ENCODE data around the gene OR5B12.
A peak's percentile ranks its signal among the peaks of the same experiment; 100 is the strongest.
"Not testable (repeated sequence)": the region's sequence is repeated elsewhere in the genome, so short reads cannot be mapped to it uniquely, and the experiment has no call there.

The OR5B12 gene

DNA sequence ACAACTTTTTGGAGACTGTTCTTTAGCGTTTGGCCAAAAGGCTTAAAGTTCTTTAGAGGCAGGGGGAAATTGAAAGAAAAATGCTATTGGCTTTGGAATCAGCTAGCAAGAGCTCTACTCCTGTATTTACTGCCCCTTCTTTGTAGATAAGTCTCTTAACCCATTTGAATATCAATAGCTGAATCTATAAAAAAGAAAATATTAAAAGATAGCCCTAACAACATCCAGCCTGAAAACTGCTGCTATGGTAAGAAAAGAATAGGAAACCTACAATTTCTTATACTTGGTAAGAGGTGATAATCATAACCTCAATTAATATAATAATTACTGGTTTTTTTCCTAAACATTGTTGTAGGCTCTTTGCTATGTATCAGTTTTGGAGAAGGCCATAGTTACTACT, at the start of gene OR5B12:
TSS of gene OR5B12 (minus strand) at position 101 of the 400 bp plus-strand sequence. CDS start 2,085 bp downstream, outside the sequence.
- no peak for DNase-seq

DNA sequence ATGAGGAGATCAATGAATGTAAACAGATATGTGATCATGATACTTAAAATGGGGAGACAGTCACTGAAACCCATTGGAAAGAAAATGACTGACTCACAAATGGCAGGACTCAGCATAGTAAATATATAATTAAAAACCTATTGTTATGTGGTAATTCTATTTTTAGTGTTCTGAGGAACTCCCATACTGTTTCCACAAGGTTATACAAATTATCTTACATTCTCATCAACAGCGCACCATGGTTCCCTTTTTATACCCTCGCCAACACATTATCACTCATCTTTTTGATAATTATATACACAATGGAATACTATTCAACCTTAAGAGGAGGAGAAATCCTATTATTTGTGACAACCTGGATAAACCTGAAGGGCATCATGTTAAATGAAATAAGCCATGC, 48.8 kb upstream of the OR5B12 start:
- DNase-seq = no peak

GRCh38 chr11:58487170-58487569, 45.1 kb upstream of the OR5B12 start:
- DNase-seq = no peak

DNA sequence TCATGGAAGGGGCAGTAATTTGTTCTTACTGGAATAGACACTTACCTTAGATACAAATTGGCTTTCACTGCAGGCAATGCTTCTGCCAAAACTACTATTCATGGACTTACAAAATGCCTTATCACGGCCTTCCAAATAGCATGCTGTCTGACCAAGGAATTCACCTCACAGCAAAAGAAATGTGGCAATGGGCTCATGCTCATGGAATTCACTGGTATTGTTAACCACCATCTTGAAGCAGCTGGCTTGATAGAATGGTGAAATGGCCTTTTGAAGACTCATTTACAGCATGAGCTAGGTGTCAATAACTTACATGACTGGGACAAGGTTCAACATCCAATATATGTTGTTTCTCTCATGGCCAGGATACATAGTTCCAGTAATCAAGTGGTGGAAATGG, 43.9 kb upstream of the OR5B12 start:
- DNase-seq = no peak

DNA sequence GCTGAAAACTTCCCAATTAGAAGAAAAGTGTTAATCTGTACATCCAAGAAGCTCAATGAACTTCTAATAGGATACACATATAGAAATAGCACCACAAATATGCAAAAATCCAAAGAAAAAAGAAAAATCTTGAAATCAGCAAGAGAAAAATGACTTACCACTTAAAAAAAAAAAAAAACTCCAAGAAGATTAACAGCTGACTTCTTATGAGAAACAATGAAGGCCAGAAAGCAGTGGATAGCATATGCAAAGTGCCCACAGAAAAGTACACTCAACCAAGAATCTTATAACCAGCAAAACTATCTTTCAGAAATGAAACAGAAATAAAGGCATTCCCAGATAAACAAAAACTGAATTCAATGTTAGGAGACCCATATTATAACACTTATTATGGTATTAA, 29.9 kb upstream of the OR5B12 start:
- DNase-seq = no peak

DNA sequence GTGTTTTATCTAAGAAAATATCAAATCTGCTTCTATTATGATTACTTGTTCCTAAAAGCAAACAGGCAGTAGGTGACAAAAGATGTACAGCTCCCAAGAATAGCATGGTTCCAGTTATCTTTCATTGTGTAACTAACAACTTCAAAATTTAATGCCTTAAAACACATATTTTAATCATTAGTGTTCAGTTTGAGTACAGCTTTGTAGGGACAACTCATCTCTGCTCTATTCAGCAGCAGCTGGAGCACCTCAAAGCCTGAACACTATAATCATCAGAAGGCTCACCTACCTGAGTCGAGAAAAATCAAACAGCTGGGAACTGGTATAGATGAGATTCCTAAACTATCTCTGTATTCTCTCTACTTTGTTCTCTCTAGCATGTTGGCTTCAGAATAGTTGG, 24.3 kb upstream of the OR5B12 start:
- no peak for DNase-seq

DNA sequence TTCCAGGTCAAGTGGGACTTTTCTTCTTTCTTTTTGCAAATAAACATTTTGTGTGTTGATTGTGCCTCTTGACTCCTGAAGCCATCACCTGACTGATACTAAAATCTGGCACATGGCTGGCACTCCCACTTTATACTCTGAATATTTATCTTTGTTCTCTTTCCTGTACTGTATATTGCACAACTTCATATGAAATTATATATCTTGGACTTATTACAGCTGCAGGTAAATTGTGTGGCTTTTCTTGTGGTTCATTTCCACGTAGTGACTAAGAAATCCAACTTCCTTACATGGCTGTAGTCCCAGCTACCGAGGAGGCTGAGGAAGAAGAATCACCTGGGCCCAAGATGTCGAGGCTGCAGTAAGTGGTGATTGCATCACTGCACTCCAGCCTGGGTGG, 23.7 kb upstream of the OR5B12 start:
- DNase-seq = no peak

- no peak for DNase-seq
Observed at GRCh38 chr11:58451585-58451984, 9.5 kb upstream of the OR5B12 start.

GRCh38 chr11:58446294-58446693, 4.3 kb upstream of the OR5B12 start:
- no peak for DNase-seq

DNA sequence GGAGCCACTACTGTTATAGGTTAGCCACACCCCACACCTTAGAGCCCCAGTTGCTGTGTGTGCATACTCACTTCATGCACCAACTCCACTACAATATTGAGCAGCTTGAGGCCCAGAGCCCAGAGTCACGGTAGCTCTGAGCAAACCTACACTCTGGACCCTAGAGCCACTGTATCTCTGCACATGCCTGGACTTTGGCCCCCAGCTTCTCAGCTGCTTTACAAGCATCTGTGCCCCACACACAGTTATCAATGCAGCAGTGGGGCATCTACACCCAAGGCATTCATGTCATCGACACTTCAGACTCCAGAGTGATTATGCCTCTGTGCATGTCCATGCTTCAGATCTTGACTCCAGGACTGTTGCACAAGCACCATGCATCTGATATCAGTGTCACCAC, 2.3 kb upstream of the OR5B12 start:
- DNase-seq = no peak

- no peak for DNase-seq
Observed at GRCh38 chr11:58438486-58438885, 3.5 kb downstream of the OR5B12 start.

- no peak for DNase-seq
Observed at GRCh38 chr11:58434217-58434616, 7.8 kb downstream of the OR5B12 start.

- DNase-seq = no peak
Observed at GRCh38 chr11:58433638-58434203, 8.3 kb downstream of the OR5B12 start.

- no peak for DNase-seq
Observed at GRCh38 chr11:58429273-58429672, 12.8 kb downstream of the OR5B12 start.

GRCh38 chr11:58428021-58428420, 14.0 kb downstream of the OR5B12 start, which contains the start of gene OR5B2:
TSS of gene OR5B2 (minus strand) at chr11:58428121. CDS start at chr11:58423261, 4,860 bp downstream.
- DNase-seq = no peak

- DNase-seq = no peak
Observed at GRCh38 chr11:58406774-58407173, 35.3 kb downstream of the OR5B12 start, which contains the start of gene OR5B3. TSS of gene OR5B3 (minus strand) at chr11:58406874. CDS start at chr11:58403409, 3,465 bp downstream.

DNA sequence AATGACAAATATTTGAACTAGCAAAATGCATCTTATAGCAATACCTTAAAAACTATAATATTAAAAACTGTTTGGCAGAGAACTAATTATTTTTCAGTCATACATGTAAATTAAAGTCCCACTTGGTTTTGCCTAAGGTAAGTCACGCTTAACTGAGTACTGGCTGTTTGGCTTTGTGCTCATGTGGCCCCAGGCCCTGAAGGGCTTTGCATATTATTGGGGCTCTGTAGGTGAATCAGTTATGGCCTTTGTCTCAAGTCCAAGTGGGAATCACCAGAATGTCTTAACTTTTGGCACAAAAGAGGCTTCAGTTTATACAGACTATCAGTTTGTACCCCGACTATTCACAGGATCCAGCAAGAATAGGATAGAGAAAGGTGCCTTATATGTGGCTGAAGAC, 42.4 kb downstream of the OR5B12 start:
- not testable (repeated sequence) for DNase-seq

- peak; percentile 9 for DNase-seq
Observed at GRCh38 chr11:58395581-58395980, 46.5 kb downstream of the OR5B12 start.

DNA sequence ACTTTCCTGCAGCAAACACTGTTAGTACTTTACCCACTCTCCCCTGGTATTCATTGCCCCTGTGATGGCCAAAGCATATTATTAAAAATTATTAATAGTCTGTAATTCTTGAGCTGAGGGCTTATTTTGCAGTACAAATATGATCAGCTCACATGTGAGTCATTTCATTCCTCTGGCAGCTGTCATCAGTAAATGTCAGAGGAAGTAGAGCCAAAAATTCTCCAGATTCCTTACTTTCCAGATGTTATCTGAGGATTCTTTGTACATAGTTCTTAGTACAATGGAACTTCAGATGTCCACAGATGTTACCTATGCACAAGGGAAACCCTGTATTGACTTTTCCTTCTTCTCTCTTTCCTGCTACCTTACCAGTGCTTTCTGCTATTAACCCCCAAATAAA, 47.8 kb downstream of the OR5B12 start:
- DNase-seq = peak; percentile 54

GRCh38 chr11:58392746-58393145, 49.3 kb downstream of the OR5B12 start:
- DNase-seq = no peak

DNA sequence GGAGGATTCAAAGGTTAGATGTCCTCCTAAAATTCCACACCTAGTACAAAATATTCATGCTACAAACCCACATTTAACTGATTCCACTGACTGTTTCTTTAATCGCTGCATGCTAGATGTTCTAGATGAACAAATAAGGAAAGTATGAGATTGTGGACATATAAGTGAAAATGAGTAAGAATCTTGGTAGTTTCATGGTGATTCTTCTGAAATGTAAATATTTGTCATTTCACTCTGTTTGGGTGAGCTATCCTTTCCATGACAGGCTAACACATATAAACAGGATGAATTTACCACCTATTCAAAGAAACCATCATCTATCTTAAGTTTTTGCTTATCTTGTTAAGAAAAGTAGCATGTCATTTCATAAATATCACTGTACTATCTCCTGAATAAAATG, 50.2 kb downstream of the OR5B12 start:
- peak; percentile 0 for DNase-seq

DNA sequence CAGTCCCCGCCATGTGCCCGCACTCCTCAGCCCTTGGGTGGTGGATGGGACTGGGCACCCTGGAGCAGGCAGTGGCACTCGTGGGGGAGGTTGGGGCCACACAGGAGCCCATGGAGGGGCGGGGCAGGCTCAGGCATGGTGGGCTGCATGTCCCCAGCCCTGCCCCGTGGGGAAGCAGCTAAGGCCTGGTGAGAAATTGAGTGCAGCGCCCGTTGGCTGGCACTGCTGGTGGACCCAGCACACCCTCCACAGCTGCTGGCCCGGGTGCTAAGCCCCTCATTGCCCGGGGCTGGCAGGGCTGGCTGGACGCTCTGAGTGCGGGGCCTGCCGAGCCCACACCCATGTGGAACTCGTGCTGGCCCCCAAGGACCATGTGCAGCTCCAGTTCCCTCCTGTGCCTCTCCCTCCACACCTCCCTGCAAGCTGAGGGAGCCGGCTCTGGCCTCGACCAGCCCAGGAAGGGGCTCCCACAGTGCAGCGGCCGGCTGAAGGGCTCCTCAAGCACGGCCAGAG, 51.4 kb downstream of the OR5B12 start:
- DNase-seq = no peak

Data from fibroblast of skin of right quadriceps (primary cell).